ENCODE data around the gene CROCC2.
A peak's percentile ranks its signal among the peaks of the same experiment; 100 is the strongest.

Gene CROCC2

GRCh38 chr2:241025639-241026038 lies 119.5 kb downstream of the CROCC2 start:
- no peak for DNase-seq

- no peak for DNase-seq
Measured at GRCh38 chr2:241029599-241030332, 123.6 kb downstream of the CROCC2 start.

GRCh38 chr2:241030333-241030680 lies 124.2 kb downstream of the CROCC2 start:
- no peak for DNase-seq

- peak; percentile 41 to 69 for DNase-seq
Measured at GRCh38 chr2:241030883-241031282, 124.7 kb downstream of the CROCC2 start.

GRCh38 chr2:241031436-241032165 lies 125.5 kb downstream of the CROCC2 start:
- DNase-seq: peak; percentile 10 to 34

GRCh38 chr2:241033336-241033987 lies 127.3 kb downstream of the CROCC2 start:
- DNase-seq: no peak

GRCh38 chr2:241033994-241034393 lies 127.9 kb downstream of the CROCC2 start:
- DNase-seq: no peak

- no peak for DNase-seq
Measured at GRCh38 chr2:241034490-241035141, 128.5 kb downstream of the CROCC2 start.

- DNase-seq: no peak
Measured at GRCh38 chr2:241035142-241035817, 129.1 kb downstream of the CROCC2 start.

GRCh38 chr2:241035818-241036396 lies 129.8 kb downstream of the CROCC2 start:
- DNase-seq: no peak

GRCh38 chr2:241036397-241036963 lies 130.3 kb downstream of the CROCC2 start:
- DNase-seq: no peak

- no peak for DNase-seq
Measured at GRCh38 chr2:241036964-241037421, 130.9 kb downstream of the CROCC2 start.

GRCh38 chr2:241037498-241037897 lies 131.4 kb downstream of the CROCC2 start:
- no peak for DNase-seq

GRCh38 chr2:241038374-241039180 lies 132.4 kb downstream of the CROCC2 start:
- no peak for DNase-seq

- DNase-seq: no peak
Measured at GRCh38 chr2:241039416-241039815, 133.3 kb downstream of the CROCC2 start.

- no peak for DNase-seq
Measured at GRCh38 chr2:241040081-241040803, 134.1 kb downstream of the CROCC2 start.

GRCh38 chr2:241041589-241042158 lies 135.5 kb downstream of the CROCC2 start:
- DNase-seq: no peak
